PFSK-1 (cell line): ENCODE data around the gene SF3A1.

Source experiments
- FOXP2 ChIP-seq: optimal IDR thresholded peaks from 2 replicates; pipeline ENCODE3; 2011; ENCODE audit warnings: borderline replicate concordance, control low read depth, inconsistent platforms; ENCODE audit not compliant: insufficient read depth; ENCODE audit errors: extremely low read length, extremely low read depth
- POLR2AphosphoS5 ChIP-seq: IDR thresholded peaks from 2 replicates; pipeline ENCODE4 v1.6.1; 2012; ENCODE audit warnings: low read depth, mild to moderate bottlenecking, control low read depth, low read length, moderate library complexity
- REST ChIP-seq, 2 experiments: IDR thresholded peaks; 2 replicates each; pipeline versions ENCODE4 v1.6.1 to v1.8.0; 2011 to 2012; ENCODE audit warnings: low read depth in 2 of 2, low read length in 2 of 2, control low read depth in 1 of 2, inconsistent platforms in 1 of 2, mild to moderate bottlenecking in 1 of 2, moderate library complexity in 1 of 2; ENCODE audit not compliant: insufficient read depth in 1 of 2
- TAF1 ChIP-seq: IDR thresholded peaks from 2 replicates; pipeline ENCODE4 v1.6.1; 2012; ENCODE audit warnings: low read length, control low read depth, borderline replicate concordance; ENCODE audit not compliant: insufficient read depth

- TF ChIP-seq TAF1 (no peak), REST (IDR thresholded peaks at IDR 0.05; ENCODE audit: insufficient read depth in 1 of 2, low read depth in 2 of 2, low read length in 2 of 2) (no peak), POLR2AphosphoS5 (no peak), FOXP2 (no peak)
Measured at GRCh38 chr22:30282616-30283046, 74.1 kb downstream of the SF3A1 start.
